Loucy (cell line): ENCODE measurements around the gene BIK.

Experiments
- CTCF ChIP-seq: fragments of 200-600 bp; sonication (generic); conservative IDR thresholded peaks from 2 replicates; pipeline ENCODE4 v1.5.1; 2014; ENCODE audit warnings: mild to moderate bottlenecking, antibody characterized with exemption, low read length
- EZH2phosphoT487 ChIP-seq: fragments of 200-600 bp; IDR thresholded peaks from 2 replicates; pipeline ENCODE4 v1.6.1; 2018; ENCODE audit warnings: antibody characterized with exemption, mild to moderate bottlenecking, moderate library complexity, borderline replicate concordance

GRCh38 chr22:43152003-43152356 is 41.4 kb downstream of the BIK start:
- TF ChIP-seq CTCF = no peak
- no peak for TF ChIP-seq EZH2phosphoT487
